T47D (cell line): ENCODE data around the gene HBD.

Source experiments
- DNase-seq, 2 experiments: peaks; one replicate each; pipeline versions ENCODE4 v3.0.0 to v3.0.0-alpha.2; 2011 to 2012; ENCODE audit warnings: low read depth in 1 of 2, low spot score in 1 of 2
- JUND ChIP-seq: IDR thresholded peaks from 2 replicates; pipeline ENCODE4 v1.6.1; 2012; ENCODE audit warnings: low read depth
- in situ Hi-C: cut with HindIII; loops from 2 replicates; pipeline ENCODE4 v1.10.0; 2016; ENCODE audit warnings: low sequenced_read_pairs, low pct_unique_long_range_greater_than_20kb

Gene HBD

GRCh38 chr11:5235364-5236095, 1.2 kb upstream of the HBD start:
- no peak for TF ChIP-seq JUND
- DNase-seq = no peak
- in situ Hi-C loops = no loop called here

- DNase-seq = no peak
- in situ Hi-C loops = no loop called here
- TF ChIP-seq JUND = no peak
Measured at GRCh38 chr11:5233307-5233706, 976 bp downstream of the HBD start.

GRCh38 chr11:5232821-5233220, 1.5 kb downstream of the HBD start:
- no peak for TF ChIP-seq JUND
- in situ Hi-C loops = no loop called here
- no peak for DNase-seq

GRCh38 chr11:5232176-5232575, 2.1 kb downstream of the HBD start:
- in situ Hi-C loops = no loop called here
- no peak for DNase-seq
- TF ChIP-seq JUND = no peak

GRCh38 chr11:5231111-5231510, 3.2 kb downstream of the HBD start:
- no peak for TF ChIP-seq JUND
- DNase-seq = no peak
- in situ Hi-C loops = no loop called here

GRCh38 chr11:5230266-5230665, 4.0 kb downstream of the HBD start:
- in situ Hi-C loops = no loop called here
- no peak for DNase-seq
- no peak for TF ChIP-seq JUND

GRCh38 chr11:5229796-5230195, 4.5 kb downstream of the HBD start:
- no peak for TF ChIP-seq JUND
- in situ Hi-C loops = no loop called here
- DNase-seq = no peak

- TF ChIP-seq JUND = no peak
- in situ Hi-C loops = no loop called here
- no peak for DNase-seq
Measured at GRCh38 chr11:5229356-5229755, 4.9 kb downstream of the HBD start.

GRCh38 chr11:5228124-5228523, 6.2 kb downstream of the HBD start:
- TF ChIP-seq JUND = no peak
- in situ Hi-C loops = no loop called here
- no peak for DNase-seq

GRCh38 chr11:5227681-5228080, 6.6 kb downstream of the HBD start:
- no peak for TF ChIP-seq JUND
- in situ Hi-C loops = no loop called here

GRCh38 chr11:5226732-5227310, 7.5 kb downstream of the HBD start, which contains the start of gene HBB:
Gene HBB (minus strand): TSS chr11:5227071. CDS start chr11:5227021, 50 bp downstream.
- no peak for TF ChIP-seq JUND
- DNase-seq = no peak
- in situ Hi-C loops = no loop called here

More at GRCh38 chr11:5227681-5228080, 6.6 kb downstream of the HBD start:
- DNase-seq = no peak

- in situ Hi-C loops = no loop called here
- TF ChIP-seq JUND = no peak
- no peak for DNase-seq
Measured at GRCh38 chr11:5225480-5225871, 8.8 kb downstream of the HBD start.

GRCh38 chr11:5224538-5225479, 9.5 kb downstream of the HBD start:
- DNase-seq = no peak
- in situ Hi-C loops = no loop called here
- TF ChIP-seq JUND = no peak
